PC-3 (cell line): ENCODE measurements around the gene NTM. TPM values are rescaled to one million over a fixed set of nuclear protein-coding genes. Genes with fewer than 3 reads are reported as not detected.

Experiments
- ATAC-seq: fragments of 200-7000 bp; cut with Tn5 transposase; 2 replicates; pipeline ENCODE4 v1.9.1; 2020; ENCODE audit warnings: mild to moderate bottlenecking, moderate library complexity
- BruUV-seq: library from RNA; stranded (reverse); fragments of 400-500 nt; replicated peaks from 2 replicates; lab custom pipeline; 2021; lab: Mats Ljungman, UMichigan
- CTCF ChIA-PET: fragments of 300-600 bp; sonication (Branson Sonifier 250); formaldehyde crosslinking; loops from one replicate; lab custom pipeline; 2022; ENCODE audit warnings: antibody characterized with exemption; lab: Charles Lee
- POLR2A ChIA-PET: fragments of 300-600 bp; sonication (Branson Sonifier 250); formaldehyde crosslinking; loops from one replicate; lab custom pipeline; 2022; ENCODE audit warnings: antibody characterized with exemption; ENCODE audit not compliant: unreplicated experiment; lab: Charles Lee
- DNase-seq: peaks from one replicate; pipeline ENCODE4 v3.0.0-alpha.2; 2015
- H2AFZ ChIP-seq: fragments of 300-600 bp; sonication (generic); 2 replicates; pipeline ENCODE4 v1.6.0; 2016; ENCODE audit warnings: antibody characterized with exemption, low read length
- H3F3A ChIP-seq: fragments of 300-600 bp; sonication (generic); one replicate; pipeline ENCODE4 v1.6.0; 2017; ENCODE audit warnings: antibody characterized with exemption, low read length, control low read depth, mild to moderate bottlenecking; ENCODE audit not compliant: unreplicated experiment
- H3K27ac ChIP-seq: fragments of 300-600 bp; sonication (generic); 2 replicates; pipeline ENCODE4 v1.5.1; 2016; ENCODE audit warnings: mild to moderate bottlenecking, low read length
- H3K27me3 ChIP-seq: fragments of 300-600 bp; sonication (generic); 2 replicates; pipeline ENCODE4 v1.6.1; 2016; ENCODE audit warnings: low read length, mixed read lengths
- H3K36me3 ChIP-seq: fragments of 300-600 bp; sonication (generic); 2 replicates; pipeline ENCODE4 v1.6.1; 2016; ENCODE audit warnings: low read depth, mixed run types, low read length, mixed read lengths
- H3K4me1 ChIP-seq: fragments of 300-600 bp; sonication (generic); 2 replicates; pipeline ENCODE4 v1.5.1; 2016; ENCODE audit warnings: low read length; ENCODE audit not compliant: insufficient read depth
- H3K4me2 ChIP-seq: fragments of 300-600 bp; sonication (generic); 2 replicates; pipeline ENCODE4 v1.6.0; 2016; ENCODE audit warnings: low read length
- H3K4me3 ChIP-seq: fragments of 300-600 bp; sonication (generic); 2 replicates; pipeline ENCODE4 v1.5.1; 2016; ENCODE audit warnings: mild to moderate bottlenecking, low read length, mixed read lengths
- H3K79me2 ChIP-seq: fragments of 300-600 bp; sonication (generic); 2 replicates; pipeline ENCODE4 v1.6.1; 2017; ENCODE audit warnings: low read length, mixed read lengths
- H3K9ac ChIP-seq: fragments of 300-600 bp; sonication (generic); 2 replicates; pipeline ENCODE4 v1.6.0; 2016; ENCODE audit warnings: mild to moderate bottlenecking, low read length
- H3K9me2 ChIP-seq: fragments of 300-600 bp; sonication (generic); replicated peaks from 2 replicates; pipeline ENCODE4 v1.6.1; 2016; ENCODE audit warnings: mixed run types, low read length, mixed read lengths
- H3K9me3 ChIP-seq: fragments of 300-600 bp; sonication (generic); 2 replicates; pipeline ENCODE4 v1.6.1; 2016; ENCODE audit warnings: low read length, mixed read lengths
- H4K20me1 ChIP-seq: fragments of 300-600 bp; sonication (generic); 2 replicates; pipeline ENCODE4 v1.6.1; 2016; ENCODE audit warnings: low read length, mixed read lengths
- EZH2 ChIP-seq: fragments of 300-600 bp; sonication (generic); IDR thresholded peaks from one replicate; pipeline ENCODE4 v1.6.1; 2017; ENCODE audit warnings: antibody characterized with exemption, mild to moderate bottlenecking, low read length; ENCODE audit not compliant: unreplicated experiment
- EZH2phosphoT487 ChIP-seq: fragments of 300-600 bp; sonication (generic); IDR thresholded peaks from 2 replicates; pipeline ENCODE4 v1.6.1; 2018; ENCODE audit warnings: mild to moderate bottlenecking, antibody characterized with exemption, low read length, borderline replicate concordance
- intact Hi-C: fragments of 100-400 bp; cut with micrococcal nuclease; formaldehyde crosslinking; loops from 2 replicates; pipeline ENCODE4 v1.9.0; 2023
- total RNA-seq: library from RNA; depleted of rRNA; stranded (reverse); fragments of >200 nt; gene quantifications from 2 replicates; pipeline ENCODE4 v1.2.3, GENCODE V29; 2014
- TF ChIP-seq, protein P1 (sequence below): fragments of 300-600 bp; sonication (generic); conservative IDR thresholded peaks from 2 replicates; pipeline ENCODE4 v1.5.1; 2017; ENCODE audit warnings: antibody characterized with exemption, low read depth, mild to moderate bottlenecking, low read length

NTM gene
- total RNA-seq, 1 experiment from 2014 or later, result not detected

DNA sequence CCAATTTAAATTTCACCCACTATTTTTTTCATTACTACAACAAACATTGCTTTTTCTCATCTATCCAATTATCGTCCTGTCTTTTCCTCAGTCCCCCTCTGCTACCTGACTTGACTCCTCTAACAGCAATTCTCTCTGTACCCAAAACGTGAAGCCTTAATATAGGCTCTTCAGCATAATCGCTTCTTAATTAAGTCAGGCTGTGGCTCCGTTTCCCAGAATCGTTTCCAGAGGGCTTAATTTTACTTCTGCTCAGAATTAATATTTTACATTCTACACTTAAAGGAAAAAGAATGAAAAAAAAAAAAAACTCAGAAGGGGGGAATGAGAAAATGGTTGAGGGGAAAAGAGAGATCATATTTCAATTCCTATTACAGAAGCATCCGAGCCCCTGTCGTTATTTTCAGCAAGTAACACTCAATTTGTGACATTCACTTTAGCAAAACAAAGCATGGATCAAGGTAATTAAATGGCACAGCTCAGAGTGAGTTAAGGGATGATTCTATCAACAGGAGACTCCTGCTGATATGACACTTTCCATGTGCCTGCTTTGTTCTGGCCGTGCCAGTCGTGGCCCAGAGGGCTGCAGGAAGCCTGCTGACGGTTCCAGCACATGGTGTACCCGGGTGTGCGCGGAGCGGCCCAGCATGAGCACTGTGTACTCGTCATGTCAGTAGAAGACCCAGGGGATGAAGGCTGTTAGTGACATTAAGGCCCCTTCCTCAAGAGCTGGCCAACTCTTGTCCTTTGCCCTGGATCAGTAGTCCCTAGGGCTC lies 272.5 kb downstream of the NTM start:
- H3F3A ChIP-seq, result no peaks in the 10 kb centered on the region
- H3K4me3 ChIP-seq, result no peak overlapping the region
- no peak overlapping the region for H2AFZ ChIP-seq
- no peaks in the 10 kb centered on the region for H3K4me1 ChIP-seq
- no peaks in the 10 kb centered on the region for H3K9me2 ChIP-seq
- intact Hi-C loops, result no loop called here
- TF ChIP-seq EZH2phosphoT487, result no peak
- H4K20me1 ChIP-seq, result no peaks in the 10 kb centered on the region
- CTCF ChIA-PET, result no interaction called here
- H3K79me2 ChIP-seq, result no peaks in the 10 kb centered on the region
- H3K36me3 ChIP-seq, result no peaks in the 10 kb centered on the region
- no peaks in the 10 kb centered on the region for H3K9me3 ChIP-seq
- H3K27me3 ChIP-seq, result peaks cover 83% of the 10 kb centered on the region
- no peak overlapping the region for H3K4me2 ChIP-seq
- H3K27ac ChIP-seq, result no peak overlapping the region
- H3K9ac ChIP-seq, result no peak overlapping the region
- POLR2A ChIA-PET, result no interaction called here
- DNase-seq, result no peak
- ATAC-seq, result no peak
- no TSS peak for BruUV-seq

DNA sequence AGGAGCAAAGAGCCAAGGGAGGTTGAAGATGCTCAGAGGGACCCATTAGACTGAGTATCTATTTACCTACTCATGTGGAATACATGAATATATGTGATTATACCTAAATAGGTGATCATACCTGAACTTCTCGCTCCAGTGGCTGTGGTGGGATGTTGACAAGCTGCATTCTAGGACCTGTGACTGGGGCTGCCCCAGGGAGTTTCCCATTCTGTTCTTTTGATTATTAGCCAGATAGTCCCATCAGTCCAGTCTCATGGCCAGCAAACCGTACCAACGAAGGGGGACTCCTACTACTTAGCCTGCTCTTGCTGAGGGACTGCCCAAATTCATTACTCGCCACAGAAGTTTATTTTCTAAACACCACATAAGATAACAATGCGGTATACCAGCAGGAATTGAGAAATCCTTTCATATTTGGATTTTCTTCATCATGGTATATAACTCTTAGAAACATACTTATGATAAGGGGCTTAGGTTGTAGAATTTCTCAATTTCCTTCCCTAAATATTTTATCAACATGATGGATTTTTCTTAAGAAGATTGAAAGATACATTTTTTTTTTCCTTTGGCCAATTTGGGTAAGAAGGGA lies 273.9 kb downstream of the NTM start:
- H3K9me2 ChIP-seq, result no peaks in the 10 kb centered on the region
- no peak for TF ChIP-seq EZH2
- TF ChIP-seq, protein P1, sequence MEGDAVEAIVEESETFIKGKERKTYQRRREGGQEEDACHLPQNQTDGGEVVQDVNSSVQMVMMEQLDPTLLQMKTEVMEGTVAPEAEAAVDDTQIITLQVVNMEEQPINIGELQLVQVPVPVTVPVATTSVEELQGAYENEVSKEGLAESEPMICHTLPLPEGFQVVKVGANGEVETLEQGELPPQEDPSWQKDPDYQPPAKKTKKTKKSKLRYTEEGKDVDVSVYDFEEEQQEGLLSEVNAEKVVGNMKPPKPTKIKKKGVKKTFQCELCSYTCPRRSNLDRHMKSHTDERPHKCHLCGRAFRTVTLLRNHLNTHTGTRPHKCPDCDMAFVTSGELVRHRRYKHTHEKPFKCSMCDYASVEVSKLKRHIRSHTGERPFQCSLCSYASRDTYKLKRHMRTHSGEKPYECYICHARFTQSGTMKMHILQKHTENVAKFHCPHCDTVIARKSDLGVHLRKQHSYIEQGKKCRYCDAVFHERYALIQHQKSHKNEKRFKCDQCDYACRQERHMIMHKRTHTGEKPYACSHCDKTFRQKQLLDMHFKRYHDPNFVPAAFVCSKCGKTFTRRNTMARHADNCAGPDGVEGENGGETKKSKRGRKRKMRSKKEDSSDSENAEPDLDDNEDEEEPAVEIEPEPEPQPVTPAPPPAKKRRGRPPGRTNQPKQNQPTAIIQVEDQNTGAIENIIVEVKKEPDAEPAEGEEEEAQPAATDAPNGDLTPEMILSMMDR, result no peak
- no peak for TF ChIP-seq EZH2phosphoT487
- ChIA-PET CTCF (no interaction called here), POLR2A (no interaction called here)
- no peaks in the 10 kb centered on the region for H3K9me3 ChIP-seq
- BruUV-seq, result no TSS peak
- H3K4me2 ChIP-seq, result no peak overlapping the region
- ATAC-seq (no peak), DNase-seq (no peak)
- no peaks in the 10 kb centered on the region for H3K79me2 ChIP-seq
- H3K27ac ChIP-seq, result no peak overlapping the region
- no peaks in the 10 kb centered on the region for H3K4me1 ChIP-seq
- H3K9ac ChIP-seq, result no peak overlapping the region
- H2AFZ ChIP-seq, result no peak overlapping the region
- H4K20me1 ChIP-seq, result no peaks in the 10 kb centered on the region
- no peak overlapping the region for H3K4me3 ChIP-seq
- no peaks in the 10 kb centered on the region for H3K36me3 ChIP-seq
- no peaks in the 10 kb centered on the region for H3F3A ChIP-seq
- intact Hi-C loops, result no loop called here
- peaks cover 89% of the 10 kb centered on the region for H3K27me3 ChIP-seq

DNA sequence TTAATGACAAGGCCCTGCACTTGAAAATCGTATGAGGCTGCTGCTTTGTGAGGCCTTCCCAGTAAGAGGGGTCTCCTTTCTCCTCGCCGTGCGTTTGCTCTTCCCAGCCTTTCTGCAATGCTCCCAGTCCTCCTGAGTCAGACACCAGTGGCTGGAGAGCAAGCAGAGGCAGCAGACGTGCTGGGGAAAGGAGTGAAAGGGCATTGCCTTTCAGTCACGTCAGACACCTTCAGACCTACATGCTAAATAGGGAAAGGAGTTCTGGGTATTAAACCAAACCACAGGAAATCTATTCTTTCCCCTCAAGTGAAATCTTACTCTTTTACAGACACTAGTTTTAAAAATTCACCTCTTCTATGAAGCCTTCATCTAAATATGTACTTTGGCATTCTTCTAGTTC lies 274.8 kb downstream of the NTM start:
- Histone ChIP-seq H3K36me3 (no peaks in the 10 kb centered on the region), H4K20me1 (no peaks in the 10 kb centered on the region), H3K4me3 (no peak overlapping the region), H3K27me3 (peaks cover 92% of the 10 kb centered on the region), H3K9me2 (no peaks in the 10 kb centered on the region), H3K4me2 (no peak overlapping the region), H3F3A (no peaks in the 10 kb centered on the region), H3K9me3 (no peaks in the 10 kb centered on the region), H3K4me1 (no peaks in the 10 kb centered on the region), H2AFZ (no peak overlapping the region), H3K79me2 (no peaks in the 10 kb centered on the region), H3K9ac (no peak overlapping the region), H3K27ac (no peak overlapping the region)
- intact Hi-C loops, result no loop called here
- no peak for ATAC-seq
- ChIA-PET POLR2A (no interaction called here), CTCF (no interaction called here)
- DNase-seq, result no peak
- no TSS peak for BruUV-seq
- TF ChIP-seq EZH2phosphoT487, result no peak
- TF ChIP-seq EZH2, result no peak
- TF ChIP-seq, protein P1, result no peak
